Measurements from ENCODE around the gene PMF1.

Gene PMF1

DNA sequence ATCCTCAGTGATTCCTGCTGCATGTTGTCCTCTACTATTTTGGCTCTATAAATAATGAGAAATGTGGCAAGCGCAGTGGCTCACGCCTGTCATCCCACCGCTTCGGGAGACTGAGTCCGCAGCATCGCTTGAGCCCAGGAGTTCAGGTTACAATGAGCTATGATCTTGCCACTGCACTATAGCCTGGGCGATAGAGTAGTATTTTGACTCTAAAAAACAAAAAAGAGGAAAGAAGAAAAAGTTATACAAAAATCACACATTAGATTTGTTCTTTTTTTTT lies 19.7 kb upstream of the PMF1 start:
- TF ChIP-seq CTCF (IDR thresholded peaks at IDR 0.05; ENCODE audit: low read depth, low read length) = no peak
- in situ Hi-C loops (cut with HindIII; ENCODE audit: low sequenced_read_pairs) = no loop called here
- no peak for DNase-seq (ENCODE audit: low read depth, low spot score)

GRCh38 chr1:156193488-156194299 lies 19.1 kb upstream of the PMF1 start, which contains the start of gene SLC25A44:
Gene SLC25A44 (plus strand): TSS chr1:156194104. CDS start chr1:156199848, 5,744 bp downstream.
- TF ChIP-seq CTCF (IDR thresholded peaks at IDR 0.05; ENCODE audit: low read depth, low read length) = peak; percentile 49
- DNase-seq (ENCODE audit: low read depth, low spot score) = peak; percentile 100
- in situ Hi-C loops (cut with HindIII; ENCODE audit: low sequenced_read_pairs) = no loop called here
- H3K4me3 ChIP-seq (ENCODE audit: low read depth, low read length) = peak within 1 kb of the TSS; percentile 93

More for the DNA sequence above, 19.7 kb upstream of the PMF1 start:
- peak overlapping the region; percentile 93 for H3K4me3 ChIP-seq (ENCODE audit: low read depth, low read length)

GRCh38 chr1:156194300-156194652 lies 18.5 kb upstream of the PMF1 start:
- H3K4me3 ChIP-seq (ENCODE audit: low read depth, low read length) = peak overlapping the region; percentile 93
- in situ Hi-C loops (cut with HindIII; ENCODE audit: low sequenced_read_pairs) = no loop called here
- TF ChIP-seq CTCF (IDR thresholded peaks at IDR 0.05; ENCODE audit: low read depth, low read length) = no peak
- no peak for DNase-seq (ENCODE audit: low read depth, low spot score)

- H3K4me3 ChIP-seq (ENCODE audit: low read depth, low read length) = no peak overlapping the region
- TF ChIP-seq CTCF (IDR thresholded peaks at IDR 0.05; ENCODE audit: low read depth, low read length) = no peak
- no peak for DNase-seq (ENCODE audit: low read depth, low spot score)
- in situ Hi-C loops (cut with HindIII; ENCODE audit: low sequenced_read_pairs) = no loop called here
Measured at GRCh38 chr1:156195853-156196252, 17.0 kb upstream of the PMF1 start.

- in situ Hi-C loops (cut with HindIII; ENCODE audit: low sequenced_read_pairs) = no loop called here
- H3K4me3 ChIP-seq (ENCODE audit: low read depth, low read length) = no peak overlapping the region
Measured at GRCh38 chr1:156196445-156196844, 16.4 kb upstream of the PMF1 start.

DNA sequence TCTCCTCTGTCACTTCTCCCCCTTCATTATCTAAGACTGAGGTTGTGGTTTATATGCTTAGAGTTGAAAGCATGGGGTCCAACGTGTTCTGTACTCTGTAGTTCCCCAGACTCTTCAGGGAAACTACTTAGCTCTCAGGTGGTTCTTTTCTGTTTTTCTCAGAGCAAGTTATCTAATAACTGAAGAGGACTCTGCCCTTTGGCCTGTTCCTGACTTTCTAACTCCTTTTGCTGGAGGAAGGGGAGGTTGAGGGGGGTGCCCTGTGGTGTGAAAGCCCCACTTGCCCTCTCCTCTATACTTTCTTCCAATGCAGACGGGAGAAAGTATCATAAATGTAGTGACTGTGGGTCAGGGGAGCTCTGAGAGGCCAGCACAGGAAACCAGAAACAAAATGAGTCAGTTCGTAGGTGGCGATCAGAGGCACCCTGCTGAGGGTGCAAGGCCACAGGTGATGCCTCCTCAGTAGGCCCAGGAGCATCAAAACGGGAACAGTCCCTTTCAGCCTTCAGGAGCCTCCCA lies 13.9 kb upstream of the PMF1 start:
- H3K4me3 ChIP-seq (ENCODE audit: low read depth, low read length) = no peak overlapping the region
- TF ChIP-seq CTCF (IDR thresholded peaks at IDR 0.05; ENCODE audit: low read depth, low read length) = no peak
- in situ Hi-C loops (cut with HindIII; ENCODE audit: low sequenced_read_pairs) = no loop called here
- DNase-seq (ENCODE audit: low read depth, low spot score) = no peak

More at GRCh38 chr1:156196445-156196844, 16.4 kb upstream of the PMF1 start:
- DNase-seq (ENCODE audit: low read depth, low spot score) = no peak
- TF ChIP-seq CTCF (IDR thresholded peaks at IDR 0.05; ENCODE audit: low read depth, low read length) = no peak

Data from astrocyte of the spinal cord (primary cell).